Measurements from ENCODE around the gene HECTD1.
"Not testable (repeated sequence)": the region's sequence is repeated elsewhere in the genome, so short reads cannot be mapped to it uniquely, and the experiment has no call there.

Gene HECTD1

DNA sequence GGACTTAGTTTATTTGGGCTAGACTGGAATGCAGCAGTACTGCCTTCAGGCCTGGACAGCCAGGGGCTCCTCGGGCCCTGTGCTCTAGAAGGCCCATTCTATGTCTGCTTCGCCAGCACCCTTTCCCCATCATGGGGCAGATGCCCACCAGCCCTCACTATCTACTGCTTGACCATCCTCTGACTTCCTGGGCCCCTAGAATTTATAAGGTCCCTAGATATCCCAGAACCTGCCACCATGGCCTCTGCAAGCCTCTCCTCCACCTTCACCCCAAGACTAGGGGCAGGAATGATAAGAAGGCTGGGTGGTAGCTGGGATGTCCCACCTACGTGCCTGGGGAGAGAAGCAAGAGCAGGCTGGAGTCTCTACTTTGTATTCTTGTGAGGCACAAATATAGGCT lies 122.6 kb downstream of the HECTD1 start:
- no peak for DNase-seq

DNA sequence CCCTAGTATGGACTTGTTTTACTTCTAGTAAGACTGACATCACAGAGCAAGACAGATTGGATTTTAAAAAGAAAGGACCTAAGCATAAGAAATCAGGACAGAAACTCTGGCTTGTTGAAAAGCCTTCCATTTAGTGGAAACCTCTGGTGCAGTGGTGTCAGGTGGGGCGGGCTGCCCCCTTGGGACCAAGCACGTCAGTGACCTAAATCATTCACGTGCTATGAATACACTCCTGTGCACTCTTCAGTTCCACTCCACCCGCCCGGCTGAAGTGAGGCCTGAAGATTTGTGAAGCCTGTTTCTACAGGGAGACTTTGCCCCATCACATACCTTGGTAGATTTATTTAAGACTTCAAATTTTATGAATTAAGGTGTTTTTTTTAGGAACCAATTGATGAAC lies 123.2 kb downstream of the HECTD1 start:
- no peak for DNase-seq

DNA sequence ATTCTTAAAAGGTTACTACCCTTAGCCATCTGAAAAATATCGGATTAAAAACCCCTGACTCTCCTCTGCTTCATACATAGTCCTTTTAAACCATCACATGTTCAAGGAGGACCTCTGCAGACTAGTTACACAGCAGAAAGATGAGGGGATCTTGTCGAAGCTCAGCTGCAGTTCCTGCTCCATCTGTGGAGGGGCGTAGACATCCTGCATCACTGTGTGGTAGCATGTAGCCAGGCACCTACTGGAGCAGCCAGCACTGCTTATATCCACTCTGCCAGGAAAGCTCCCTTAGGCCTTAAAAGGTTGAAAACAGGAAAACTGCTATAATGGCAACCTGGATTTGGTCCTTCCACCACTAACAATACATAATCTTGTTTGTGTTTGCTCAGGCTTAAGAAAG lies 123.8 kb downstream of the HECTD1 start:
- no peak for DNase-seq

DNA sequence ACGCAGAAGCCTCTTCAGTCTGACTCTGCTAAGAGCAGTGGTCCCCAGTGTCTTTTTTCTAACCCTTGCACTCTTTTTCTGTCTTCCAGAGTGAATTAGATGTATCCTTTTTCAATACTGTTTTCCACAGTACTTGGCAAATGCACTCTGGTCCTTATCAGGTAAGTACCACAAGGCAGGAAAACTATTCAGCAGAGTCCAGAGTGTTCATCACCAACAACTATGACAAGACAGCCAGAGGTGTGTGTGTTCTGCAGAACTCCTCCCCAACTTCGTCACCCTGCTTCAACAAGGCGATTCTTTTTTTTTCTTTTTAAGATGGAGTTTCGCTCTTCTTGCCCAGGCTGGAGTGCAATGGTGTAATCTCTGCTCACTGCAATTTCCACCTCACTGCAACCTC lies 127.1 kb downstream of the HECTD1 start:
- DNase-seq, result no peak

DNA sequence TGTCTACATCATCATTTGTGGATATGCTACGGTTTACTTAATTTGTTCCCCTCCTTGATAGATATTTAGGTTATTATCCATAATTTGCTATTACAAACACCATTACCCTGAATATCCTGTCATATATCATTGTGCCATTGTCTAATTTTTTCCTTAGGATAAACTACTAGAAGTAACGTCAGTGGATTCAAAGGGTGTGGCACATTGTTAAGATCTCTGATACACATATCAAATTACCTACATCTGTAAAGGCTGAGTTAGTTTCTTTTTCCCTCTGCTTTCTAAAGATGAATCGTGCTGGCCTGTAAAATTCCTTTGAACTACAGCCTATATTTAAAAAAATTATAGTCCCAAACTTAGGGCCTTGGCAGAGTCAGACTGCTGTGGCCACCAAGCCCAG lies 127.5 kb downstream of the HECTD1 start:
- no peak for DNase-seq

DNA sequence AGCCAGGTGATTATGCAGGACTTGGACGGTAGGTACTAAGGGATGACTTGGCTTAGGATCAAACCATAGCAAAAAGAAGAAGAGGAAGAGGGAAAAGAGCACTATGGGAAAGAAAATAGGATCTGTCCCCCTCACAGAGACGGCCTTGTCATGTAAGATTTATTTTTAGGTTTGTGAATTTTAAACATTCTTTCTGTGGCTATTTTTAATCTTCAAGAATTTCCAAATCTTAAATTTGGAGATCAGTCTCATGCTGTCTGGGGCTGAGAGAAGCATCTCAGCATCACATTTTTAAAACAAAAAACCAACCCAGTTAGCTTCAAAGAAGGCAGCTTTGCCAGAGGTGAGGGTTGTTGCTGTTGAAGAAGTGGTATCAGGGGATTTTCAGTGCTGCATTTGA lies 128.8 kb downstream of the HECTD1 start:
- no peak for DNase-seq

DNA sequence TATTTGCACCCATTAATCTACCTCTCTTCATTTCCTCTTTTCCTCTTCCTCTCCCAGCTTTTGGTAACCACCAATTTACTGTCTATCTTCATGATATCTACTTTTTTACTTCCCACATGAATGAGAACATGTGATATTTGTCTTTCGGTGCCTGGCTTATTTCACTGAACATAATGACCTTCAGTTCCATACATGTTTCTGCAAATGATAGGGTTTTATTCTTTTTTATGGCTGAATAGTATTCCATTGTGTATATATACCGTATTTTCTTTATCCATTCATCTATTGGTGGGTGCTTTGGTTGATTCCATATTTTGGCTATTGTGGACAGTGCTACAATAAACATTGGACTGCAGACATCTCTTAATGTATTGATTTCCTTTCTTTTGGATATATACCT lies 132.4 kb downstream of the HECTD1 start:
- no peak for DNase-seq

DNA sequence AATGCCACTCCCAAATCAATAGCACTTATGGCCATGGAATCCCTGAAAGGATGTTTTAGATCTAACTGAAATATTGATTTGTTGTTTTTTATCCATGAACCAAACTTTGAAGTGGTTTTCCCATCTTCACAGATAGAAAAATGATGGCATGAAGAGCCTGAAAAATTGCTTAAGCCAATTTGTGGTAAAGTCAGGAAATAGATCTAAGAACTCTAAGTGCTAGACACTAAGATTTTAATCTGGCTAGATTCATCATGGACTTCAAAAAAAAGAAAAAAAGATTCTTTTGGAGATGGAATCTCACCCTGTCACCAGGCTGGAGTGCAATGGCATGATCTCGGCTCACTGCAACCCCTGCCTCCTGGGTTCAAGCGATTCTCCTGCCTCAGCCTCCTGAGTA lies 136.4 kb downstream of the HECTD1 start:
- no peak for DNase-seq

DNA sequence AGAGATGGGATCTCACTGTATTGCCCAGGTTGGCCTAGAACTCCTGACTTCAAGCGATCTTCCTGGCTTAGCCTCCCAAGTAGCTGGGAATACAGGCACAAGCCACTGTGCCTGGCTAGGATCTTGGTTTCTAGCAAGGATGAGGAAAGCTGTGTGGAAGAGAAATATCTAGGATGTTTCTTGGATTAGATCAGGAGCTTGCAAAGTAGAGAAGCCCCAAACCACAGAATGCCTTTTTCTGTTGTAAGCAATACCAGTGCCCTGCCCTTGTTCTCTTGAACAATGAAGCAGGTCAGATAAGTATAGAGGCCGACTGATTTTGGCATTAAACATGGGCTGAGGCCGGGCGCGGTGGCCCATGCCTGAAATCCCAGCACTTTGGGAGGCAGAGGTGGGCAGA lies 137.2 kb downstream of the HECTD1 start:
- DNase-seq, result no peak

DNA sequence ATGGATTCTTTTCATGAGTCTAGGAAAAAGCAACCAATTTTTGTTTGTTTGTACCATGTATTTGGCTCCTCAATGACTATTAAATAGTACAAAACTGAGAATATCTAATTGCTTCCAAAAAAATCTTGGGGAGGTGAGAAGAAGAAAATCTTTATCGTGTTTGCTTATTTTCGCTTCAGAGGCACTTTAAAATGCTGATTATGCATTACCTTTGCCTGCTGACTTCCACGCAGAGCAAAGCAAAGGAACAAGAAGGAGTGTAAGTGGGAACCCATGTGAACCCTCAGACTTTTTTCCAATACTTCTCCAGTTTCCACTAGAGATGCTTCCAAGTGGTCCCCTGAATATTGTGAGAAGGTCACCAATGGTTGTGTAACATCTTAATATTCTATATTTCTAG lies 138.2 kb downstream of the HECTD1 start:
- DNase-seq, result no peak

DNA sequence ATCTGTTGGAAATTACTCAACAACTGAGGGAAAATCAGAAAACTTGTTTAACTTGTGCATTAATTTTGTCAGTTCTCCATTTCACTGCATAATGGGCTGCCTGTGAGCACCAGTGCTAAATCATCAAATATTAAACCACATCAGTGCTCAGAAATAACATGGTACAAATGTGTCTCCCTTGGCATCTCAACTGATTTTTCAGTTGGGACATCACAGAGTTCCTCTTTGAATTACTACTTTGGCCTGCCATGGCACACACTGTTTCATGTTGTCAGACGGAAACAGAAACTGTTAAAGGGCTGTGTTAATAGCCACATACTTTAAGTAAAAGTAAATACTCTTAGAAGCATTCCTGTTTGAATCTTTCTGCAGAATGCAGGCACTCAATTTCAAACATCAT lies 139.4 kb downstream of the HECTD1 start:
- no peak for DNase-seq

DNA sequence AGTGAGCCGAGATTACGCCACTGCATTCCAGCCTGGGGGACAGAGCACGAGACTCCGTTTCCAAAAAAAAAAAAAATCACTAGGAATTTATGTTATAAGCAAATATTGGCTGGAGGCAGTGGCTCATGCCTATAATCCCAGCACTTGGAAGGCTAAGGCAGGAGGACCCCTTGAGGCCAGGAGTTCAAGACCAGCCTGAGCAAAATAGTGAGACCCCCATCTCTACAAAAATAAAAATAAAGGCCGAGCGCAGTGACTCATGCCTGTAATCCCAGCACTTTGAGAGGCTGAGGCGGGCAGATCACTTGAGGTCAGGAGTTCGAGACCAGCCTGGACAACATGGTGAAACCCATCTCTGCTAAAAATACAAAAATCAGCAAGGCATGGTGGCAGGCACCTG lies 144.7 kb downstream of the HECTD1 start:
- not testable (repeated sequence) for DNase-seq

DNA sequence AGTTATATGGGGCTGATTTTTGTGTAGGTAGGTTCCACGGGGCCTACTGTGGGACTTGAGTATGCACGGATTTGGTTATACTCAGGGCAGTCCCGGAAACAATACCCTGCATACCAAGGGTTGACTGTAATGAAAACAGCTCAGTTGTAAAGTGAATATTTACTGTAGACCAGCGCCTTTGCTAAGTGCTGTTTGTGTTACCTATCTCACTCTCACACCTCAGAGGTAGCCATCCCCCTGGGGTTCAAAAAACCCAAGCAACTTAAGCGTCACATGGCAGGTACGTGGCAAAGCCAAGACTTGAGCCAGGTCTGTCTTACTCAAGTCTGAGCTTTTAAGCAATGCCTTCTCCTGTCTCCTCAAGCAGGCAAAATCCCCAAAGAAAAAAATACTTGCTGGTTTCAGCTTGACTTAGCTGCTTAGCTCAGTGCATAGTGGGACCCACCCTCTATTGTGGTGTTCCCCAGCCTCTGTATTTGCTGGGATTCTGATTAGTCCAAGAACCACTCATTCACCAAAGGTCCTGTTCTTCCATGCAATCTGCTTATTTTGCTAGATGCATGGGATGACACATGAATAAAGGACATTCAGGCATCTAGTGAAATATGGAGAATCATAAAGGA lies 147.2 kb downstream of the HECTD1 start:
- no peak for DNase-seq

DNA sequence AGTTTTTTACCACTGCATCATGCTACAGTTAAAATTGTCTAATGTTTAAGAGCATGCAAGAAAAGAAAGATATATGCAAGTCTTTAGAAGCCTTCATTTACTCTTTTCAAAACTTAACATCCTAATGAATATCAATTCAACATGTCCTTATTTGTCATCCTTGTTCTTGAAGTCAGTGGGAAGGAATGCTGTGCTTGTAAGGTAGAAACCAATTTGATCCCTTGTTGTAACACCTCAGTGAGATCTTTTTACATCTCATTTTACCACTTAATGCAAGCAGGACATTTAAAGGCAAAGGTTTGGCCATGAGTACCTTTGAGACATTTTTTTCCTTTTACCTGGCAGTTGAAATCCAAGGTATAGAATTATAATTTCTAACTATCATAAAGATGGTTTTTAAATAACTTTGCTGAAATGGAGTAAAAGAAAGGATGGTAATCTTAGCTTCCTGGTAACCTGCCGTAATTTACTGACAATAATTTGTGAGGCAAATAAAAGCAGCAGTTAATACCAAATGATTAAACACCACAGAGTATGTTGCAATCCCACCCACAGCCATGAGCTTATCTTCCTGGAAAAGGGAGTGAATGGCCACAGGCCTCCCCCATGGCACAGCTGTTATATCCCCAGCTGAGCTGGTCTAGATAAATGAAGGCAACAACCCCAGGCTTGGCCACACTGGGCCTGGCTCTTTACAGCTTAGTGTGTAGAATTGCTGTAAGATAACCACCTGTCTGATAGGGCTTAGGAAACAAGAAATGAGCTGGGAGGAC lies 148.3 kb downstream of the HECTD1 start:
- no peak for DNase-seq

DNA sequence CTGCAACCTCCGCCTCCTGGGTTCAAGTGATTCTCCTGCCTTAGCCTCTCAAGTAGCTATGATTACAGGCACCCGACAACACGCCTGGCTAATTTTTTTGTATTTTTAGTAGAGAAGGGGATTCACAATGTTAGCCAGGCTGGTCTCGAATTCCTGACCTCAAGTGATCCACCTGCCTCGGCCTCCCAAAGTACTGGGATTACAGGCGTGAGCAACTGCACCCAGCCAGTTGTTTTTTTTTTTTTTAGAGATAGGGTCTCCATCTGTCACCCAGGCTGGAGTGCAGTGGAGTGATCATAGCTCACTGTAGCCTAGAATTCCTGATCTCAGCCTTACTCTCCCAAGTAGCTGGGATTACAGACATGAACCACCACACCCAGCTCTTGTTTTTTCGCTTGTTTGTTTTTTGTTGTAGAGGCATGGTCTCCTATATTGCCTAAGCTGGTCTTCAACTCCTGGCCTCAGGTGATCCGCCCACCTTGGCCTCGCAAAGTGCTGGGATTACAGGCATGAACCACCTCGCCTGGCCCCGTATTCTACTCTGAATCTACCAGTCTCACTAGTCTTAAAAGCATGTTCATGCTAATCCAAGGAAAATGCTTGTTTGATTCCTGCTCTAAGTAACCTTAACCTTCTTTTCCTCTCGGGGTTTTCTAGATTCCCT lies 149.8 kb downstream of the HECTD1 start:
- DNase-seq, result no peak

DNA sequence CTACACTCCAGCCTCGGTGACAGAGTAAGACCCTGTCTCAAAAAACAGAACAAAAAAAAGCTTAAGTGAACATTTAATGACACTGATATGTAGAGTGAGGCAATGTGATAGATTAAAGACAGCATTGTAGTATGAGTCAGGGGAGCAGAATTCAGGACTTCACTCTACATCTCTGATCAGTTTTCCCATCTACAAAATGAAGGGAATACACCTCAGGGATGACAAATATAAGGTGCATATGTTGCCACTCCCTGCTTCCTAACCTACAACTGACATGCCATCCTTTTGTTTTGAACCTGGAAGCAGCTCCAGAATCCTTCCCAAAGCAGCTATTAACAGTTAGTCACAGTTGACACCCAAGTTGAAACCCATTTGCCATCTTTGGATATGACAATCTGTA lies 150.6 kb downstream of the HECTD1 start:
- DNase-seq, result no peak

DNA sequence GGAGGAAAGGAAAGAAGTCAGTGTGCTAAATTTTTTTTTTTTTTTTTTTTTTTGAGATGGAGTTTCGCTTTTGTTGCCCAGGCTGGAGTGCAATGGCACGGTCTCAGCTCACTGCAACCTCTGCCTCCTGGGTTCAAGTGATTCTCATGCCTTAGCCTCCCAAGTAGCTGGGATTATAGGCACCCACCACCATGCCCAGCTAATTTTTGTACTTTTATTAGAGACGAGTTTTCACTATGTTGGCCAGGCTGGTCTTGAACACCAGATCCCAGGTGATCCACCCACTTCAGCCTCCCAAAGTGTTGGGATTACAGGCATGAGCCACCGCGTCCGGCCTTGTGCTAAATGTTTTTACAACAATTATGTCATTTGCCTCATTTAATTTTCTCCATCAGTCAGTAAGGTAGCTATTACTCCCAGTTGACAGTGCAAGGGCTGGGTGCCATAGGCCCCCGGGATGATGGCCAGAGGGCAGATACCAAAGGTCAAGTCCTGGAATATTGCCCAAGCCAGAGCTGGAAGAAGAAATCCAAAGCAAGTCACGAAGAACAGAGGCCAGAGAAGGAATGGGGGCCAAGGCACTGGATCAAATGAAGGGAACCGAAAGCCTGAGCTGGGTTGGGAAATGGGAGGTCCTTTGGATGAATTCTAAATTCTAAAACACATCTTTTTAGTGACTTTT lies 154.5 kb downstream of the HECTD1 start:
- DNase-seq, result not testable (repeated sequence)

DNA sequence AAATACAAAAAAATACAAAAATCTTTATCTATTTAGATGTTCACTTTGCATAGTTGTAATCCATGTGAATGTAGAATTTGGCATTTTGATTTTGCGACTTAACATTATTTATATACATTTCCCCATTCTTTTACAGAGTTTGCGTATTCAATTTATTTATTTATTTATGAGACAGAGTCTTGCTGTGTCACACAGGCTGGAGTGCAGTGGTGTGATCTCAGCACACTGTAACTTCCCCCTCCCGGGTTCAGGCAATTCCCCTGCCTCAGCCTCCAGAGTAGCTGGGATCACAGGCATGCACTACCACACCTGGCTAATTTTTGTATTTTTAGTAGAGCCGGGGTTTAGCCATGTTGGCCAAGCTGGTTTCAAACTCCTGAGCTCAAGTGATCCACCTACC lies 156.1 kb downstream of the HECTD1 start:
- DNase-seq, result no peak

DNA sequence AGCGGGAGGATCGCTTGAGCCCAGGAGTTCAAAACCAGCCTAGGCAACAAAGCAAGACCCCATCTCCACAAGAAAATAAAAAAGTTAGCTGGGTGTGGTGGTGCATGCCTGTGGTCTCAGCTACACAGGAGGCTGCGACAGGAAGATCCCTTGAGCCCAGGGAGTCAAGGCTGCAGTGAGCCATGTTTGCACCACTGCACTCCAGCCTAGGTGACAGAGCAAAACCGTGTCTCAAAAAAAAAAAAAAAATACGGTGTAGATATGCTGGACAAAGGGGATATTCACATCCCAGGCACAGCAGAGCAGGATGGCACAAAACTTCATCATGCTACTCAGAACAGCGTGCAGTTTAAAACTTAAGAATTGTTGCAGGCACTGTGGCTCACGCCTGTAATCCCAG lies 156.6 kb downstream of the HECTD1 start:
- DNase-seq, result no peak

Measured in DMS153 (cell line).